ENCODE measurements around the gene LASP1.

Gene LASP1

DNA sequence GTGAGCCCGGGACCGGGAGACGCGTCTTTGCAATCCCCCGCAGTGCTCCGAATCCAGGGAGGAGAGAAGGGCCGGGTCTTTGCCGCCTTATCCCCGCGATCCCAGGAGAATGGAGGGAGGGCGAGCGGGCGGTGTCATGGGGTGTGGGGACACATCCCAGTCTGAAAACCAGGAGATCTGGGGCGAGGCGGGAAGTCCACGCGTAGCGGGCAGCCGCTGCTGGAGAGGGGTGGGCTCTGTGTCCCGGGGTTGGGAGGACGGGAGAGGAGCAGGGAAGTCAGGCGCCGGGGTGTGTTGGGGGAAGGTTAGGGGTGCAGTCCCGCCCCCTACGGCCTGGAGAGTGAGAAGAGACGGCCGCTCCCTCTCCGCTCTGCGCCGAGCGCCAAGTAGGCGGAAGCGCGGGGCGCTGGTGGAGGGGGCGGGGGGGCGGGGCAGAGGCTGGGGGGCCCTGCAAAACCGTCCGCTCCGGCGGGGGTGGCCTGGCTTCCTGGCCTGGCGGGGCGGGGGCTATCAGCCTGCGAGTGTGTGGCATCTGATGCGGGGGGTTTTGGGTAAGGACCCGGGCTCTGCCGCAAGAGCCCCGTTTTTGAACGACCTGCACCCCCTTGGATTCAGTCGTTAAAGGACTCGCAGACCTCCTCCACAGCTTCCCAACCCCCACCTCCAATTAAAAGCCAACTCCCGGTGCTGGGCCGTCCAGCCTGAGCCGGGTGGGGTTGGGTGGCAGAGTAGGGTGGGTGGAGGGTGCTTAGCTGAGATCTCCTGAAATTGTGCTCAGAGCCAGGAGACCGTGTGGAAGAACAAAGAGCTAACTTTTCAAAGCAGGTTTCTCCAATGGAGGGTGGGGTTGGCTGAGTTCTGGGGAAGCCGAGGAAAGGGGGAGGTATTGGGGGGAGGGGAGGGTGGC, 654 bp downstream of the LASP1 start:
- DNase-seq, result peak; percentile 49 to 86 (median 76)

- peak; percentile 79 to 89 (median 88) for DNase-seq
These were observed 1.6 kb downstream of the LASP1 start for GRCh38 chr17:38871247-38872015.

DNA sequence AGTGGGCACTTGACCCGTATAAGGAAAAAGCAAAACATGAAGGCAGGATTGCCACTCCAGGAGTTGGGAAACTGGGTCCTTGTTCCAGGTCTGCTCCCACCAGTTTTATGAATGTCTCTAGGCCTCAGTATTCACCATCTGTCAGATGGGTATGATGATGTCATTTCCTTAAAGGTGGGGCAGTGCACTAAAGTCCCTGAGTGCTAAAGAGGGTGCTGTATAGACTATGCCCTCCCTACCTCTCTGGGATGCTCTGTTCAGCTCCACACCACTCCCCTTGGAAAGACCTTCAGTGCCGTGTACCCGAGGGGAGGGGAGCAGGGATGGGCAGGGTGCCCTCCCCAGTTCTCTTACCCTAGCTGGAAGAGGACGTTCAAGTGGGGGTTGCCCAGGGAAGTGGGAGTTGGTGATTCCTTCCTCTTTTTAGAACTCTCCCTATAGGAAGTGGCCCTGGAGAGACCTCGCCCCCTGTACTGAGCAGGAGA, 2.2 kb downstream of the LASP1 start:
- peak; percentile 57 to 79 (median 78) for DNase-seq

DNA sequence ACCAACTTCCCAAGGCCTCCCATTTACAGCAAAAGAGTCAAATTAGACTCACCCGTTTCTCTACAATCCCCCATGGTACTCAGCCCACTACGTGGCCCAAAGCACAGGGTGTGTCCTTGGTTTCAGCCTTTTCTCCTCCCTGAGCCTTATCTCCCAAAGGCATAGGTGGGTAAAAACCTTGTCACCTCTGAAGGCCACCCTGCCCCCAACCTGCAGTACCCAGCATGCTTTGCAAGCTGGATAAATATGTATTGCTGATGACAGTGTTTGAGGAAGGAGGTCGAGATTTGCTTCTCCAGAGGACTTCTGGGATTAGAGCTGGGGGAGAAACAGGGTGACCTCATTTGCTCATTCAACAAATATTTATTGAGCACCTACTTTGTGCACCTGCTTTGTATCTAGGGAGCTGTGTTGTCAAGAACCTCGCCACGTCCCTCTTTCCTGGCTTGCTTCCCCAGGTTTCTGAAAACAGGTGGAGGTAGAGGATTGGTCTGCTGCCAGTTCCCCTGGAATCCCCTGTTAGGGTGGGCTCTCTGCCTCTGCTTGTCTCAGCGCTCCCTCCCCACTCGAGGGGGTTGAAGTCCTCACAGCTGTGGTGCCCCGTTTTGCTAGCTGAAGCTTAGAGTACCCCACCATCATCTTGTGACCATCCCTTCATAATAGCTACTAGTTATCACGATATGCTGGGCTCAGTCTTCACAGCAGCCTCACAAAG, 3.0 kb downstream of the LASP1 start:
- no peak for DNase-seq

DNA sequence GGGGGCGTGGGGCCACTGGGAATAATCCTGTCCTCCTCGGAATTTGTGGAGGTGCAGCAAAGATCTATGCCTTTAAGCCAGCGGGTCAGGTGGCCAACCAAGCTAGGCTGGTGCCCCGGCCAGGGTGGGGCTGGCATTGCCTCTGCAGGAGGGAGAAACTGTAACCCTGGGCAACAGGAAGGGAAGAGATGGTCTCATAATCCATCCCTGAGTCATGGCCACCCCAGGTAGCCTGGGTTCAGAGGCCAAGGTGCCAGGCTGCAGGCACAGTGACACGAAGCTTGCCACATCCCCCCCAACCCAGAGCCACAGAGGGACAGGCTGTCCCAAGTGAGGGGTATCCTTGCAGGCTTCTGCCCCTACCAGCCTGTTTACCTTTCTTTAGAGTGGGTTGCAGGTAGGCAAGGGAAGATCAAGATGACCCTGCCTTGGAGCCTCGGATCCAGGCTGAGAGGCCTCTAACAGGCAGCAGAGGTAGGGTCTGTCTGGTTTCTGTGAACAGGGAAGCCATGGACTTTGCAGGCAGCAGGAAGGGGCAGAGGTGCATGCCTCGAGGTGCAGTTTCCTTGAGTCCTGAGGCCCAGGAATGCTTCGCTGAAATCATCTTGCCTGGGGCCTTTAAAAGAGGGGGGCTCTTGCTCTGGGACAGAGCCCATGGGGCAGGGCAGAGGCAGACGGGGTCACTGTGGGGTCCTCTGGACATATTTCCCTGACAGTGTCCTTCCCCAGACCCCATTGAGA, 4.0 kb downstream of the LASP1 start:
- no peak for DNase-seq

DNA sequence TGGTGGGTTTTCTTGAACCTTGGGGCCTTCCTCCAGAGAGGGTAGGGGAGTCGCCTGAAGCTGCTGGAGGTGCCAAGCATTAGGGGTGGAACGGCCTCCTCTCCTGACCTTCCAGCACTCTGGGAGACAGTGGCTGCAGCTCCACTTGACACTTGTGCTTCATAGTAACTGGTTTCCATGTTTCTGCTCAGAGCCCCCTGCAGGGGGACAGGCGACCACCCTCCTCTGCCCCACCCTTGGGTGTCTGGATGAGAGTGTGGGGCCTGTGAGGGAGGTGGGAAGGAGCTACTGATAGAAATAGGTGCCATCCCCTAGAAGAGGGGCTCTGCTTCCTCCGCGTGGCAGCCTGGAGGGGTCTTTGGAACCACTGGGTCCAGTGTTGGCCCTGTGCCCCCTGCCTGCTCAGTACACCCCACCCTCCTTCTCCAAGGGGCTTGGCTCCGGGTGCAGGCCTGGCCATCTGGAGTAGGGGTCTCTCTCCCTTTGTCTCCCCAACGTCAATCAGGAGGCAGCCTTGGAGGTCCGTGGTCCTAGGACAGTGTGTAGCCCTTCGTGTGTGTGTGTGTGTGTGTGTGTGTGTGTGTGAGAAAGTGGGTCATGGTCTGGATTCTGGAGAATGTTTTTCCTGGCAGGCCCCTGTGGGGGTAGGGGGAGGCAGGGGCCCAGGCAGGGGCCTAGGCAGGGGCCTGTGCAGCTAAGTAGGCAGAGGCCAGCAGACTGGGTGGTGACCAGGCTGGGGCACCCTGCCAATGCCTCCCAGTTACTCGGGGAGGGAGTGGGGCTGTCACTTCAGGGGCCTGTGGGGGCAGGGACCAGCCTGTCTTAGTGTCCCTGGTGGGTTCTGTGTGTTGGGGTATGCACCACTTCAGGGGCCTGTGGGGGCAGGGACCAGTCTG, 4.9 kb downstream of the LASP1 start:
- no peak for DNase-seq

- no peak for DNase-seq
These were observed 5.7 kb downstream of the LASP1 start for GRCh38 chr17:38875477-38876075.

DNA sequence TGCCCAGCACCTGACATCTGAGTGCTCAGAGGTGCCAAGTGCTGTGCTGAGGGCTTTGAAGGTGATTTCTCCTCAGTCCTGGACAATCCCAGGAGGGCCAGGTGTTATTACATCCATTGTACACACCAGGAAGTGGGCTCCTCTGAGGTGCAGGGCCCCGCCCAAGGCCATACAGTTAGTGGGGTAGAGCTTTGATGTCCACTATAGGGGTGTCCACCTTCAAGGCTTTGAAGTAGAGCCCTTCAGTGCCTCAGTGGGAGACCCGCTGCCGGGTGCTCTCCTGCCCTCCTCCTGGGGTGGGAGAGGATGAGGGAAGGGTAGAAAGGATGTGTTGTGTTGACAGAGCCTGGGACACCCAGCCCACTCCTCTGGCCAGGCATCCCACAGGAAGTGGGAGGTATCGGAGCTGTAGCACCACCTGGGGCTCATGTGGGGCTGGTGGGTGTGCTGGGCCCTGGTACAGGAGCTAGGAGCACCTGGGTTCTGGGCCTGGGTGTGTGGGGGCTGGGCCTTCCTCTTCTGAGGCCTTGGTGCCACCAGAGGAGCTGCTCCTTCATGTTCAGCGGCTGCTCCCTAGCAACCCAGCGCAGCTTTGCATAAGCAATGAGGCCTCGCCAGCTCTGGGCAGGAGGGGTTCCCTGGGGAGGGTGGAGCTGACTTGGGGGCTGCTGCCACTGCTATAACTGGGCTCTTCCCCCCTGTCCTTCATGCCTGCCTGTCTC, 7.4 kb downstream of the LASP1 start:
- DNase-seq, result no peak

GRCh38 chr17:38879878-38880665, 10.2 kb downstream of the LASP1 start:
- DNase-seq, result peak in 2 of 4 experiments; percentile 41 to 54

- DNase-seq, result peak; percentile 54 to 86 (median 78)
These were observed 11.8 kb downstream of the LASP1 start for GRCh38 chr17:38881600-38882191.

- DNase-seq, result no peak
These were observed 13.0 kb downstream of the LASP1 start for GRCh38 chr17:38882870-38883269.

- DNase-seq, result peak; percentile 63 to 79 (median 74)
These were observed 14.0 kb downstream of the LASP1 start for GRCh38 chr17:38883592-38884526.

DNA sequence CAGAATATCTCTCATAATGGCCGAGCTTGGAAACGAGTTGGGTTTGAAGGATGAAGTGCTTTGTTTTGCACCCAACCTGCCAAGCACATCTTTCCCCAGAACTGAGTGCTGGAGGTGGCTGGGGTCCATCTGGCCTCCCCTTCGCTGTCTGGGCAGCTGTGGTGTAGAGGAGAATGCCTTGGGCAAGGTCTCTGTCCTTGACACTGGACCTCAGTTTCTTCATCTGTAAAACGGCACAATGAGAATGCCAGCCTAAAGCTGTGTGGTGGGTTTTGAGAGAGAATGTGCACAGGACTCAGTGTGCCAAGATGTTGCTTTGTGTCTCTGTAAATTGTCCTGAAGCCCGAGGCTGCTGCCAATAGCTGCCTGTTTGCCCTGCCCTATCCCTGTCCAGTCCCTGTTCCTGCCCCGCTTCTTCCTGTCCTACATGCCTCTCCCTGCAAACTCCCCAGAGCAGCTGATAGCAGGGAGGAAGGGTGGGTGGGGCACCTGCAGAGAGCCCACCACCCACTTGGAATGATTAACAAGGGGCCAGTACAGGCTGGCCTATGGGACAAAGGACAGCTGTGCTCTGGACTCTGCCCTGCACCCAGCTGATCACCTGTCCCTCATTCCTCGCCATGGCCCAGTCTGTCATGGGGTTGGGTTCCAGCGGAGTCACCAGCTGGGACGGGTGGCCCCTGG, 15.3 kb downstream of the LASP1 start:
- no peak for DNase-seq

DNA sequence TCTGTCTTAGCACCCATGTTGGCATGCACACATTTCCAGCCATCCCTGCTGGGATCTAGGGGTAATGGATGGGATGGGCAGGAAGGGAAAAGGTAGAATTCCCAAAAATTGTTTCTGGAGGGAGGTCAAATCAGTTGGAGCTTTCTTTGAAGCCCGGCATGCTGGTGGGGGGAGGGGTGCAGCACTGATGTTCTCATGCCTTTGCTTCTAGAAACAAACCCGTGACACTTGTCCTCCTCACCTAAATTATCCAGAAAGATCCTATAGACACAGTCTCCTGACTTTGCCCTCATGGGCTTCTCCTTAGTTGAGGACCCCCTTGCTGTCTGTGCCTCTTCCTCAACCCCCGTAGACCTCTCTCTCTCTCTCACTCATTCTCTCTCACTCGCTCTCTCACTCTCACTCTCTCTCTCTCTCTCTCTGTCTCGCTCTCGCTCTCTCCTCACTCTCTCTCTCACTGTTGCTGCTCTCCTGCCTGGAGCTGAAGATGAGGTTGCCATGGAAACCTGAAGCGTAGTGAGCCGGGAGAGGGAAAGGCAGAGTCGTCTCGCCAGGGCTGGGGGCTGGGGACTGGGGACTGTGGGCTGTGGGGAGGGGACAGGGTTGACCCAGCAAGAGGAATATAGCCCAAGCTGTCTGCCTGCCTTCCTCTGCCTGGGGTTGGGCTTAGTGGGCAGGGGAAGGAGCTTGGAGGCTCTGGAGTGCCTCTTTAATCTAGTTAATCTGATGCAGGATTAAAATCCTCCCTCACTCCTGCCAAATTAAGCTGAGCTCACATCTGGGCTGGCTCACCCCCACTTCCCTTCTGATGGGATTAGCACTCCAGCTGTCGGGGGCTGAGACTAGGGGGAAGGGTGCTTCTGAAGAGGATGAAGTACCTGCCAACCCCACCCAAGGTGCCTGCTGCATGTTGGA, 16.1 kb downstream of the LASP1 start:
- DNase-seq, result no peak

- DNase-seq, result no peak
These were observed 16.8 kb downstream of the LASP1 start for GRCh38 chr17:38886643-38887010.

DNA sequence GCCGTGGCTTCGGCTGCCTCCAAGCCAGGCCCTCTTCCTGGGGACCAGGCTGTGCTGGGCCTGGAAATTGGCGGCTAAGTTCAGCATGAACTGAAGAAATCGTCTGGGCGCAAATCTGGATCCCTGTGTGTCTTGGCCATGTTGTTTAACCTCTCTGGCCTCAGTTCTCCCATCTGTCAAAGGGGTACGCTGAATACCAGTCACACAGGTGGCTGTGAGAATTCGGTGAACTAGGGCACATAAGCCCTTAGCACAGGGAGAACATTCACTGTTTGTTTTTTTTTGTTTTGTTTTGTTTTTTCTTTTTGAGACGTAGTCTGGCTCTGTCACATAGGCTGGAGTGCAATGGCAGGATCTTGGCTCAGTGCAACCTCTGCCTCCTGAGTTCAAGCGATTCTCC, 19.0 kb downstream of the LASP1 start:
- DNase-seq, result no peak
